HepG2 (cell line): ENCODE measurements around the gene SPATA13.

Experiments
- ARHGAP35 ChIP-seq: sonication (generic); formaldehyde crosslinking; IDR thresholded peaks from 2 replicates; pipeline ENCODE4 v1.9.0; 2022; ENCODE audit warnings: mild to moderate bottlenecking, inconsistent platforms, moderate library complexity, missing genetic modification reagents, borderline replicate concordance
- CHD2 ChIP-seq: IDR thresholded peaks from 2 replicates; pipeline ENCODE4 v1.6.1; 2011; ENCODE audit warnings: low read depth, low read length, improper control_type of control experiment
- CTCF ChIP-seq: sonication (generic); formaldehyde crosslinking; IDR thresholded peaks from 2 replicates; pipeline ENCODE4 v1.5.0; 2020; ENCODE audit warnings: mild to moderate bottlenecking, missing genetic modification reagents, moderate library complexity
- FOXC1 ChIP-seq: sonication (generic); formaldehyde crosslinking; IDR thresholded peaks from 2 replicates; pipeline ENCODE4 v1.8.0; 2022; ENCODE audit warnings: mild to moderate bottlenecking, missing genetic modification reagents, borderline replicate concordance
- GTF3A ChIP-seq: sonication (generic); formaldehyde crosslinking; conservative IDR thresholded peaks from 2 replicates; pipeline ENCODE4 v1.4.0; 2020; ENCODE audit warnings: mild to moderate bottlenecking, missing genetic modification reagents
- HES4 ChIP-seq: sonication (generic); formaldehyde crosslinking; IDR thresholded peaks from 2 replicates; pipeline ENCODE4 v1.9.0; 2021; ENCODE audit warnings: mild to moderate bottlenecking, missing genetic modification reagents, borderline replicate concordance
- MAX ChIP-seq: IDR thresholded peaks from 2 replicates; pipeline ENCODE4 v1.6.1; 2012; ENCODE audit warnings: inconsistent platforms
- RERE ChIP-seq: IDR thresholded peaks from 2 replicates; pipeline ENCODE4 v1.6.1; 2016; ENCODE audit warnings: low read depth, missing genetic modification reagents, missing compliant biosample characterization
- TP53 ChIP-seq: sonication (generic); formaldehyde crosslinking; conservative IDR thresholded peaks from 2 replicates; pipeline ENCODE4 v1.4.0; 2020; ENCODE audit warnings: missing genetic modification reagents
- ZC3H4 ChIP-seq: sonication (generic); formaldehyde crosslinking; IDR thresholded peaks from 2 replicates; pipeline ENCODE4 v1.4.0; 2020; ENCODE audit warnings: missing genetic modification reagents, borderline replicate concordance
- ZNF232 ChIP-seq: sonication (generic); formaldehyde crosslinking; IDR thresholded peaks from 2 replicates; pipeline ENCODE4 v1.4.0; 2020; ENCODE audit warnings: missing genetic modification reagents, borderline replicate concordance

DNA sequence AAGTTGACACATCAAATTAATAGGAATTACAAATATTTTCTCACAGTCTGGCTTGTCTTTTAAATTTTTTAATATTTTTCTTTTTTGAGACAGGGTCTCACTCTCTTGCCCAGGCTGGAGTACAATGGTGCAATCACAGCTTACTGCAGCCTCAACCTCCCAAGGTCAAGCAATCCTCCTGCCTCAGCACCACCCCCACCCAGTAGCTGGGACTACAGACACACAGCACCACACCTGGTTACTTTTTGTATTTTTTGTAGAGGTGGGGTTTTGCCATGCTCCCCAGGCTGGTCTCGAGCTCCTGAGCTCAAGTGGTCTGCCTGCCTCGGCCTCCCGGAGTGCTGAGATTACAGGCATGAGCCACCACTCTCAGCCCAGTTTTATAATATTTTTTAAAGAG is 72.0 kb downstream of the SPATA13 start:
- TF ChIP-seq ZNF232 (no peak), FOXC1 (no peak), GTF3A (no peak), CTCF (no peak), CHD2 (no peak), HES4 (CRISPR knock-in tag) (no peak), RERE (no peak), ARHGAP35 (no peak), MAX (no peak), TP53 (CRISPR knock-in tag) (no peak), ZC3H4 (CRISPR knock-in tag) (no peak)
